CD4-positive, alpha-beta T cell treated with Interleukin-12 subunit alpha and Interleukin-12 subunit beta, for 1 hour (primary cell): Measurements from ENCODE around the gene PDE3A.
"Not testable (repeated sequence)": the region's sequence is repeated elsewhere in the genome, so short reads cannot be mapped to it uniquely, and the experiment has no call there.

Experiments used
- DNase-seq: peaks from one replicate; pipeline ENCODE4 v3.0.0-alpha.2; 2020

Gene PDE3A

GRCh38 chr12:20375560-20375959 lies 7.2 kb downstream of the PDE3A start:
- DNase-seq: no peak

DNA sequence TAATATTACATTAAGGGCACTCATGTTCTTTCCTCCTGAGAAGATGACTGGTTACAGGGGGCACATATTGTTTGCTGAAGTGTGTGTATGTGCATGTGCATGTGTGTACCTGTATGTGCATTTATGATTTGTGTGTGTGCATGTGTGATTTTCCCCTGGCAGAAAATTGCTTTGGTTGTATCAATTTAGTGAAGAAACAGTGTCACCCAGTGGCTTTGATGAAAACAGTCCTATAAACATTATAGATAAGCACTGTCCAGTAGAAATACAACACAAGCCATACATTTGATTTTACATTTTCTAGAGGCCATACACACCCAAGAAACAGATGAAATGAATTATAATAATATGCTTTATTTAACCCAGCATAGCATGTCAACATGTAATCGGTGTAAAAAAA lies 8.6 kb downstream of the PDE3A start:
- DNase-seq: no peak

GRCh38 chr12:20377750-20378149 lies 9.4 kb downstream of the PDE3A start:
- DNase-seq: no peak

GRCh38 chr12:20382117-20382516 lies 13.8 kb downstream of the PDE3A start:
- DNase-seq: no peak

- no peak for DNase-seq
Observed at GRCh38 chr12:20383612-20384011, 15.3 kb downstream of the PDE3A start.

DNA sequence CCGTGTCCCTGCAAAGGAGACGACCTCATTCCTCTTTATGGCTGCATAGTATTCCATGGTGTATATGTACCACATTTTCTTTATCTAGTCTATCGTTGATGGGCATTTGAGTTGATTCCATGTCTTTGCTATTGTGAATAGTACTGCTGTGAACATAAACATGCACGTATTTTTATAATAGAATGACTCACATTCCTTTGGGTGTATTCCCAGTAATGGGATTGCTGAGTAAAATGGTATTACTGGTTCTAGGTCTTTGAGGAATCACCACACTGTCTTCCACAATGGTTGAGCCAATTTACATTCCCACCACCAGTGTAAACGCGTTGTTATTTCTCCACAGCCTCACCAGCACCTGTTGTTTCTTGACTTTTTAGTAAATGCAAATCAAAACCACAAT lies 16.5 kb downstream of the PDE3A start:
- not testable (repeated sequence) for DNase-seq

GRCh38 chr12:20390846-20391245 lies 22.5 kb downstream of the PDE3A start:
- DNase-seq: no peak

DNA sequence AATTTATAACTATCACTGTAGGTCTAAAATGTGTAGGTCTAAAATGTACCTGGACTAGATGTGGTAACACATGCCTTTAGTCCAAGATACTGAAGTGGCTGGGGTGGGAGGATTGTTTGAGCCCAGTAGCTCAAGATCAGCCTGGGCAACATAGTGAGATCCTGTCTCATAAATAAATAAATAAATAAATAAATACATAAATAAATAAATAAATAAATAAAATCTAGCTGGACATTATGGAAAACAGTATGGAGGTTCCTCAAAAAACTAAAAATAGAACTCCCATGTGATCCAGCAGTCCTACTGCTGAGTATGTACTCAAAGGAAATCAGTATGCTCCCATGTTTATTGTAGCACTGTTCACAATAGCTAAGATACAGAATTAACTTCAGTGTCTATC lies 24.0 kb downstream of the PDE3A start:
- DNase-seq: no peak

DNA sequence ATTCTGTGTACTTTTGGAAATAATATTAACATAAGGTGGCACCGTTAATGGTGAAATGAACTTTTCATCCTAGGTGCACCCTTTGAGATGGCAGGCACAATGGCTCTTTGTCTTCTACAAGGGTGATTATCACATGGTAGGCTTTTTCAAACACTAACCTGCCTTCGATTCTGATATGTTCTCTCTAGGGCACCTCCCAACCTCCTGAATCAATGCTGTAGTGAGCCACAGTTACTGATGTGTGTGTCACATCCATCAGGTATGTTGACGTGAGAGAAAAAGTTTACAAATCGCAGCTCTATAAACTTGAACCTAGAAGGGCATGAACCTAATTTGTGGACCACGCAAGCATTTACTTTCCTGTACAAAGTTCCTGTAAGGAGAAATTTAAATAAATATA lies 25.4 kb downstream of the PDE3A start:
- no peak for DNase-seq

DNA sequence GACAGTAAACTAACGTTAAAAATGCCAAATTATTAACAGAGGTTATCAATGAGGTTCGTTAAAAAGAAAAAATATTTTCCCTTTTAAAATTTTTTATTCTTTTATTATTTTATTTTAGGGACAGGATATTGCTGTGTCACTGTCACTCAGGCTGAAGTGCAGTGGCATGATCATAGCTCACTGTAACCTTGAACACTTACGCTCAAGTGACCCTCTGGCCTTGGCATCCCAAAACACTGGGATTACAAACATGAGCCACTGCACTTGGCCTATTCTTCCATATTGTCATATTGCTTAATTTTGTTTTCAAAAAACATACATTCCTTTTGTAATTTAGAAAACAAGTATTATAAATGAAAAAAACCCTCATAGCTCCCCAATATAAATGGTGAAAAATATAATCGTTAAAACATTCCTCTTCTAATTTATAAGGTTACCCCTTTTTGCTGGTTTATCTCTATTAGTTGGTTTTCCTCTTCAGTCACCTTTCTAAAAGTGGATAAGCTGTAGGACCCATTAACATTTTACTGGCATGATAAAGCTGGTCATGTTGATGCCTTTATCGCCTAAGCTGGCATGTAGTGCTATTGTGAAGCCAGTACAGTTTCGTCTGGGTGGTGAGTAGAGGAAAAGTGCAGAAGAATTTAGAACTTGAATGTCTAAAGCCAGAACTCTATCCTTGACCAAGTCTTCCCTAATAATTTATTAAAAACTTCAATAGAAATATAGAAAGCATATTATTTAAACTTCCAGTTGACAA lies 27.6 kb downstream of the PDE3A start:
- DNase-seq: no peak

- no peak for DNase-seq
Observed at GRCh38 chr12:20398686-20399085, 30.3 kb downstream of the PDE3A start.

- DNase-seq: no peak
Observed at GRCh38 chr12:20400003-20400402, 31.7 kb downstream of the PDE3A start.

DNA sequence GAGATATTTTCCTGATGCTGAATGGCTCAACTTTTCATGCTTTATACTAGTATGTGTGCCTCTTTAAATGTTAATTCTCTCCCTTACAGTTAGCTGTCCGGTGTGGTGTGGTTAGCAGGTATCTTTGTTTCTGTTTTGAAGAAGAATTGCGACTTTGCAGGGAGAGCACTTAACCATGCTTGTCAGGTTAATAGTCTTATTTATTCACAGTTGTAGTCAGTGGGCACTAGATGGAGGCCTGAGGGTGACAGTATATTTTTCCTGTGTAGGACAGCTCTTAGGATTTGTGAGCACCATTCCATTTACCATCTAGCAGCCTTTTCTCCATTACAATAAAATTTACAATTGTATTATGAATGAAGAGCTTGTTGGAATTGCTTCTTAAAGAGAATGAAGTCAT lies 34.9 kb downstream of the PDE3A start:
- DNase-seq: no peak

GRCh38 chr12:20404576-20405346 lies 36.4 kb downstream of the PDE3A start:
- no peak for DNase-seq

DNA sequence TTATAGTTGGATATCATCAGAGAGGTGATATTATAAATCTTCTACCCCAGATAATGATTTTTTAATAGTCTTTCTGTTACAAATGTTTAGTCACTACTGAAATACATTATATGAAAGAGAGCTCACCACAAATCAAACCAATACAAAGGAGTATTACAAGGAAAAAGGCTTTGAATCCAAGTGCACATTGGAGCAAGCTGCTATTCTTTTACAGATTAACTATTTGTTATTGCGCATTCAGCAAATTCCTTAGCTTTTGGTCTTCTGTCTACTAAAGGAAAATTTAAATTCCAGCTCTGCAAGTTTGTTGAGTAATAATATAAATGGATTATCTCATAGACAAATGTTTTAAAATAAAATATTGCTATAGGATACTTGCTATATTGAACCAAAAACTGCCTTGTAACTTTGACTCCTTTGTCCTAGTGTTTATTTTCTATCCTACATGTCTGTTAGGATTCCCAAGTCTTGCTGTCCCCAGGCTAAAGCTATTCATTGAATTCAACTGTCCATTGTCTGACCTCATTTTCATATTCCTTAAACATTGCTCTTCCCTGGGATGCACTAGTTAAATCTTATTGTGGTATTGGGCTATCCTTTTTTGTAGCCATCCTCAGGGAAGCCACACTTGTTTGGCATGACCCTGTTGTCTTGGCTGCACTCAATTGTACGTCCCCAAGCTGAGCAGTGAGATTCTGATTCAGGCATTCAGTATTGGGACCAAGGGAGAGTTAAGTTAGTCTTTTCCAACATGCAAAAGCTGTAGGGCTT lies 41.5 kb downstream of the PDE3A start:
- DNase-seq: no peak

DNA sequence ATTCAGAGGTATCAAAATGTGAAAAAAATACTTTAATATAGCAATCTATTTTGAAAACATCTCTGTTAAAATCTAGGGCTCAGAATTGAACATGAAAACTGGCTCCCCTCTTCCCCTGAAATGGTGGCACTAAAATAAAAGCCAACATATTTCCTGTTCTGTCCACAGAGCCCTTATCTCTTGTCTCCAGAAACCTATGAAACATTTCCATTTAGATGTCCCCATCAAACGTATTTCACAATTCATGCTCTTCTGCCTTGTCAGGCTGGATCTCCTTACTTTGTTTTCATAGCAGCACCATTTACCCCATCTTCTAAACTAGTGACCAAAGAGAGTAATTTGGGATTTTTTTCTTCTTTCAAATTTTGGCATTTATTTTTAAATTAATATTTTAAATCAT lies 42.4 kb downstream of the PDE3A start:
- DNase-seq: no peak

DNA sequence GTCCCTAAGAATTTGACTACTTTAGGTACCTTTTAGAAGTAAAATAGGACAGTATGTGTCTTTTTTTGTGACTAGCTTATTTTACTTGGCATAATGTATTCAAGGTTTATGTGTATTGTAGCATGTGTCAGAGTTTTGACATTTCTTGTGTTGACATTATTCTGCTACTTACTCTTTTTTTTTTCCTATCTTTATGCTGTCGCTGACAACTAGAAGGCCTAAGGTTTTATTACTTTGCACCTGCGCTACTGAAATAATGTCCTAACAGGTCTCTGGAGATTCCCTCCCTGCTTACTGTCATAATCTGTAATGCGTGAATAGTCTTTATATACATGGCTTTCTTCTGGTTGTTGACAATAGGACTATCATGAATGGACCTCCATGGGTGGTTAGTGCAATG lies 43.0 kb downstream of the PDE3A start:
- DNase-seq: no peak

GRCh38 chr12:20415028-20415427 lies 46.7 kb downstream of the PDE3A start:
- no peak for DNase-seq

GRCh38 chr12:20415641-20416040 lies 47.3 kb downstream of the PDE3A start:
- no peak for DNase-seq

DNA sequence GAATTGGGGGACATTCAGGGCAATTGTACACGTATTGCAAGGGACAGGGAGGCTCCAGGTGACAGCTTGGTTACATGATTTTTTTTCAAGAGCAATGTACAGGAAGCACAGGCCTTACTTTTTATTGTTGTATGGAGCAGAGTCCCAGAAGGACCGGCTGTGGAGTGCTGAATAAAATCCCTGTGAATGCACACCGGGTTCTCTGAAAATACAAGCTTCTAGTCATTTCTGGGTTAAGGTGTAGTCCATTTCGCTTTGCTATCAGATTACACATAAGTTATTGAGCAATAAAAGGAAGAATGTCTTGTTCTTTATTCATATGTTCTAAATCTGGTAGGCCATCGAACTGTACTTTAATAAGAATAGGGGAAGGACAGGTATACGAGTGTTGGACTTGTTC lies 52.2 kb downstream of the PDE3A start:
- DNase-seq: no peak

GRCh38 chr12:20421421-20421820 lies 53.1 kb downstream of the PDE3A start:
- no peak for DNase-seq

GRCh38 chr12:20423557-20423956 lies 55.2 kb downstream of the PDE3A start:
- no peak for DNase-seq

DNA sequence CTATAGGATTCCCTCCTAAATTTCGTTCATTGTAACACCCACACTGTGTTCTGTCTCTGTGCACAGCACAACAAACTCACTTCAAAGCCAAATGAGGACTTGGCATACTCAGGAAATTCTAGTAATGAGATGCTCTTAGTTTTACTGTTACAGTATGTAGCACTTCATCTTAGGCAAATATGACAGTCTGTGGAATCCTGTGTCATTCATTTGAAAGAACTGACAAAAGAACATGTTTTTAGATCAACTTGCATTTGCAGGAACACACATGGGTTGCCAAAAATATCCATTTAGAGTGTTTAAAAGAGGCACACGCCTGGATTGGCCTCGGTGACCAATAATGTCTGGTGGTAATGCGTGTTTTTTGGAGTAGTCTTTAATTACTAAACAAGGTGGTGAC lies 56.5 kb downstream of the PDE3A start:
- DNase-seq: no peak

DNA sequence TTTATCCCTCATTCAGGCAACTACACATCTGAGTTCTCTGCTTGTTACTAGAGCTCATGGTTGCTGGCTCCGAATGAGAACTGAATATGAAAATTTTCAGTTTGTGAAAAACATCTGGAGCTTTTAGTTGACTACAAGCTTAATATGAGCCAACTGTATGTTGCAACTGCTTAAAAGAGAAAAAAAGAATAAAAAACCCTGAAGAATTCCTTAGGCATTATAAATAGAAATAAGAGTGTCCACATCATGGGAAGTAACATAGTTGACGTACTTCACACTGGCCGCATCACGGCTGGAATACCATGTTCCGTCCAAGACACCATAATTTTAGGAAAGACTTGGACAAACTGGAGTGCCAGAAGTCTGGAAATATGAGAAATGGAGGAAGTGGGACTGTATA lies 57.9 kb downstream of the PDE3A start:
- no peak for DNase-seq
